ENCODE results near the gene TRIM63. TPM values are rescaled to one million over a fixed set of nuclear protein-coding genes. Genes with fewer than 3 reads are reported as not detected.

TRIM63 gene
- total and polyA plus RNA-seq, 9 of the 15 experiments (the other 6 are each of a cell fraction or from before 2014, with no cell fraction given): 0.08 to 0.57 (median 0.36) TPM

- H3K79me2 ChIP-seq (ENCODE audit: control insufficient read depth, insufficient read depth, low read length): no peaks in the 10 kb centered on the region
- ChIA-PET POLR2A (interaction anchor here (0.6 to 1.3 kb wide), 3 partner anchors 11 to 126 kb away, joined by 3 to 4 read pairs (median 3); no protein-coding TSS in a partner anchor), CTCF (ENCODE audit: low intra/inter-chr PET ratio) (no interaction called here)
- in situ Hi-C loops (cut with MboI) (no loop called here), intact Hi-C loops (cut with micrococcal nuclease) (no loop called here)
- H4K20me1 ChIP-seq (replicated peaks; ENCODE audit: control insufficient read depth, insufficient read depth, low read length): no peaks in the 10 kb centered on the region
- ATAC-seq (no peak), FAIRE-seq (no peak), DNase-seq (ENCODE audit: extremely low read depth in 1 of 4, low spot score in 3 of 4) (no peak)
- H3K9ac ChIP-seq (ENCODE audit: insufficient read depth in 1 of 2, low read depth in 2 of 2, low read length in 2 of 2): peak overlapping the region in 1 of 2 experiments; percentile 70; a peak in 2 of 4 replicates
- no peaks in the 10 kb centered on the region for H3K27me3 ChIP-seq (ENCODE audit: control insufficient read depth in 2 of 2, insufficient read depth in 2 of 2, low read length in 2 of 2)
- no peak overlapping the region for H2AFZ ChIP-seq (ENCODE audit: low read depth, low read length)
- 79% methylated on average over 12 of the region's 13 CpGs for WGBS (ENCODE audit: insufficient coverage, low coverage, missing lambda C conversion rate)
- no peaks in the 10 kb centered on the region for H3K9me1 ChIP-seq (ENCODE audit: control insufficient read depth, insufficient read depth, low read length)
- no peak overlapping the region for H3K4me2 ChIP-seq (ENCODE audit: insufficient read depth, low read length)
- H3K4me1 ChIP-seq (replicated peaks in 1 of 2; ENCODE audit: control insufficient read depth in 2 of 2, insufficient read depth in 2 of 2, low read length in 2 of 2): peaks cover 7 to 29% of the 10 kb centered on the region in 2 experiments; a peak in 4 of 5 replicates
- H3K9me3 ChIP-seq (replicated peaks; ENCODE audit: control insufficient read depth, insufficient read depth, low read depth, low read length): no peaks in the 10 kb centered on the region
- TF ChIP-seq IRF1 (CRISPR knock-in tag; IDR thresholded peaks at IDR 0.05; ENCODE audit: borderline replicate concordance) (no peak), ZNF766 (CRISPR knock-in tag; conservative IDR thresholded peaks at IDR 0.05) (no peak), LEF1 (IDR thresholded peaks at IDR 0.05) (no peak), ERF (CRISPR knock-in tag; IDR thresholded peaks at IDR 0.05) (no peak), ZNF311 (CRISPR knock-in tag; IDR thresholded peaks at IDR 0.05) (no peak), PKNOX1 (IDR thresholded peaks at IDR 0.05) (no peak), EGR1 (conservative IDR thresholded peaks at IDR 0.05) (no peak), KDM5B (IDR thresholded peaks at IDR 0.05; ENCODE audit: insufficient replicate concordance, low read depth, low read length) (no peak), HDAC6 (IDR thresholded peaks at IDR 0.05; ENCODE audit: low read depth, low read length) (no peak)
- TF ChIP-seq, protein P1, sequence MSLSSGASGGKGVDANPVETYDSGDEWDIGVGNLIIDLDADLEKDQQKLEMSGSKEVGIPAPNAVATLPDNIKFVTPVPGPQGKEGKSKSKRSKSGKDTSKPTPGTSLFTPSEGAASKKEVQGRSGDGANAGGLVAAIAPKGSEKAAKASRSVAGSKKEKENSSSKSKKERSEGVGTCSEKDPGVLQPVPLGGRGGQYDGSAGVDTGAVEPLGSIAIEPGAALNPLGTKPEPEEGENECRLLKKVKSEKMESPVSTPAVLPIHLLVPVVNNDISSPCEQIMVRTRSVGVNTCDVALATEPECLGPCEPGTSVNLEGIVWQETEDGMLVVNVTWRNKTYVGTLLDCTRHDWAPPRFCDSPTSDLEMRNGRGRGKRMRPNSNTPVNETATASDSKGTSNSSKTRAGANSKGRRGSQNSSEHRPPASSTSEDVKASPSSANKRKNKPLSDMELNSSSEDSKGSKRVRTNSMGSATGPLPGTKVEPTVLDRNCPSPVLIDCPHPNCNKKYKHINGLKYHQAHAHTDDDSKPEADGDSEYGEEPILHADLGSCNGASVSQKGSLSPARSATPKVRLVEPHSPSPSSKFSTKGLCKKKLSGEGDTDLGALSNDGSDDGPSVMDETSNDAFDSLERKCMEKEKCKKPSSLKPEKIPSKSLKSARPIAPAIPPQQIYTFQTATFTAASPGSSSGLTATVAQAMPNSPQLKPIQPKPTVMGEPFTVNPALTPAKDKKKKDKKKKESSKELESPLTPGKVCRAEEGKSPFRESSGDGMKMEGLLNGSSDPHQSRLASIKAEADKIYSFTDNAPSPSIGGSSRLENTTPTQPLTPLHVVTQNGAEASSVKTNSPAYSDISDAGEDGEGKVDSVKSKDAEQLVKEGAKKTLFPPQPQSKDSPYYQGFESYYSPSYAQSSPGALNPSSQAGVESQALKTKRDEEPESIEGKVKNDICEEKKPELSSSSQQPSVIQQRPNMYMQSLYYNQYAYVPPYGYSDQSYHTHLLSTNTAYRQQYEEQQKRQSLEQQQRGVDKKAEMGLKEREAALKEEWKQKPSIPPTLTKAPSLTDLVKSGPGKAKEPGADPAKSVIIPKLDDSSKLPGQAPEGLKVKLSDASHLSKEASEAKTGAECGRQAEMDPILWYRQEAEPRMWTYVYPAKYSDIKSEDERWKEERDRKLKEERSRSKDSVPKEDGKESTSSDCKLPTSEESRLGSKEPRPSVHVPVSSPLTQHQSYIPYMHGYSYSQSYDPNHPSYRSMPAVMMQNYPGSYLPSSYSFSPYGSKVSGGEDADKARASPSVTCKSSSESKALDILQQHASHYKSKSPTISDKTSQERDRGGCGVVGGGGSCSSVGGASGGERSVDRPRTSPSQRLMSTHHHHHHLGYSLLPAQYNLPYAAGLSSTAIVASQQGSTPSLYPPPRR (CRISPR knock-in tag; IDR thresholded peaks at IDR 0.05; ENCODE audit: borderline replicate concordance): no peak
- TF ChIP-seq, protein P2, sequence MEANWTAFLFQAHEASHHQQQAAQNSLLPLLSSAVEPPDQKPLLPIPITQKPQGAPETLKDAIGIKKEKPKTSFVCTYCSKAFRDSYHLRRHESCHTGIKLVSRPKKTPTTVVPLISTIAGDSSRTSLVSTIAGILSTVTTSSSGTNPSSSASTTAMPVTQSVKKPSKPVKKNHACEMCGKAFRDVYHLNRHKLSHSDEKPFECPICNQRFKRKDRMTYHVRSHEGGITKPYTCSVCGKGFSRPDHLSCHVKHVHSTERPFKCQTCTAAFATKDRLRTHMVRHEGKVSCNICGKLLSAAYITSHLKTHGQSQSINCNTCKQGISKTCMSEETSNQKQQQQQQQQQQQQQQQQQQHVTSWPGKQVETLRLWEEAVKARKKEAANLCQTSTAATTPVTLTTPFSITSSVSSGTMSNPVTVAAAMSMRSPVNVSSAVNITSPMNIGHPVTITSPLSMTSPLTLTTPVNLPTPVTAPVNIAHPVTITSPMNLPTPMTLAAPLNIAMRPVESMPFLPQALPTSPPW (CRISPR knock-in tag; IDR thresholded peaks at IDR 0.05): no peak
- no peak overlapping the region for H3K4me3 ChIP-seq
- H3K36me3 ChIP-seq (ENCODE audit: control insufficient read depth, insufficient read depth, low read length): no peaks in the 10 kb centered on the region
- H3K27ac ChIP-seq (ENCODE audit: extremely low read depth, low read depth, low read length): no peak overlapping the region
- BruUV-seq (replicated peaks): no TSS peak
These were observed 44.4 kb downstream of the TRIM63 start for GRCh38 chr1:26023009-26023408.
